HG03354 (cell line): ENCODE results near the gene MBOAT7.

Experiments used
- ATAC-seq: cut with Tn5 transposase; IDR thresholded peaks from one replicate; pipeline ENCODE4 v1.9.1; 2021; ENCODE audit warnings: mild to moderate bottlenecking; ENCODE audit not compliant: unreplicated experiment, poor library complexity, severe bottlenecking

Gene MBOAT7

GRCh38 chr19:54151362-54152035, 37.9 kb downstream of the MBOAT7 start:
- no peak for ATAC-seq

- no peak for ATAC-seq
These were observed 40.2 kb downstream of the MBOAT7 start for GRCh38 chr19:54149021-54149812.

GRCh38 chr19:54148158-54148557, 41.2 kb downstream of the MBOAT7 start:
- ATAC-seq, result no peak

GRCh38 chr19:54147676-54148075, 41.7 kb downstream of the MBOAT7 start:
- no peak for ATAC-seq

GRCh38 chr19:54145541-54146158, 43.7 kb downstream of the MBOAT7 start:
- no peak for ATAC-seq

GRCh38 chr19:54142166-54142780, 47.1 kb downstream of the MBOAT7 start:
- ATAC-seq, result no peak

GRCh38 chr19:54141356-54141755, 48.0 kb downstream of the MBOAT7 start:
- no peak for ATAC-seq

GRCh38 chr19:54138489-54139256, 50.7 kb downstream of the MBOAT7 start:
- no peak for ATAC-seq

GRCh38 chr19:54137699-54138488, 51.5 kb downstream of the MBOAT7 start, which contains the start of gene CNOT3:
TSS of gene CNOT3 (plus strand) at chr19:54137762. CDS start at chr19:54142979, 5,217 bp downstream.
- no peak for ATAC-seq

GRCh38 chr19:54136864-54137698, 52.3 kb downstream of the MBOAT7 start:
- peak; percentile 83 for ATAC-seq

GRCh38 chr19:54136086-54136863, 53.1 kb downstream of the MBOAT7 start:
- ATAC-seq, result no peak

GRCh38 chr19:54133957-54134590, 55.3 kb downstream of the MBOAT7 start:
- ATAC-seq, result no peak

- ATAC-seq, result no peak
These were observed 55.9 kb downstream of the MBOAT7 start for GRCh38 chr19:54133312-54133956.

- ATAC-seq, result no peak
These were observed 59.8 kb downstream of the MBOAT7 start for GRCh38 chr19:54129617-54129996.

GRCh38 chr19:54128796-54129616, 60.4 kb downstream of the MBOAT7 start:
- ATAC-seq, result no peak

- ATAC-seq, result no peak
These were observed 61.0 kb downstream of the MBOAT7 start for GRCh38 chr19:54128441-54128725.
